C4-2B (cell line): ENCODE results near the gene CCDC92.
A peak's percentile ranks its signal among the peaks of the same experiment; 100 is the strongest.

Experiments used
- H3K27ac ChIP-seq: fragments of 450-650 bp; 2 replicates; pipeline ENCODE4 v1.5.1; 2017
- ZFX ChIP-seq: fragments of 450-650 bp; IDR thresholded peaks from 2 replicates; pipeline ENCODE4 v1.6.1; 2017
- TF ChIP-seq, protein P1 (sequence below): fragments of 450-650 bp; conservative IDR thresholded peaks from 2 replicates; pipeline ENCODE4 v1.5.1; 2017; ENCODE audit warnings: mild to moderate bottlenecking

Gene CCDC92, protein sequence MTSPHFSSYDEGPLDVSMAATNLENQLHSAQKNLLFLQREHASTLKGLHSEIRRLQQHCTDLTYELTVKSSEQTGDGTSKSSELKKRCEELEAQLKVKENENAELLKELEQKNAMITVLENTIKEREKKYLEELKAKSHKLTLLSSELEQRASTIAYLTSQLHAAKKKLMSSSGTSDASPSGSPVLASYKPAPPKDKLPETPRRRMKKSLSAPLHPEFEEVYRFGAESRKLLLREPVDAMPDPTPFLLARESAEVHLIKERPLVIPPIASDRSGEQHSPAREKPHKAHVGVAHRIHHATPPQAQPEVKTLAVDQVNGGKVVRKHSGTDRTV

DNA sequence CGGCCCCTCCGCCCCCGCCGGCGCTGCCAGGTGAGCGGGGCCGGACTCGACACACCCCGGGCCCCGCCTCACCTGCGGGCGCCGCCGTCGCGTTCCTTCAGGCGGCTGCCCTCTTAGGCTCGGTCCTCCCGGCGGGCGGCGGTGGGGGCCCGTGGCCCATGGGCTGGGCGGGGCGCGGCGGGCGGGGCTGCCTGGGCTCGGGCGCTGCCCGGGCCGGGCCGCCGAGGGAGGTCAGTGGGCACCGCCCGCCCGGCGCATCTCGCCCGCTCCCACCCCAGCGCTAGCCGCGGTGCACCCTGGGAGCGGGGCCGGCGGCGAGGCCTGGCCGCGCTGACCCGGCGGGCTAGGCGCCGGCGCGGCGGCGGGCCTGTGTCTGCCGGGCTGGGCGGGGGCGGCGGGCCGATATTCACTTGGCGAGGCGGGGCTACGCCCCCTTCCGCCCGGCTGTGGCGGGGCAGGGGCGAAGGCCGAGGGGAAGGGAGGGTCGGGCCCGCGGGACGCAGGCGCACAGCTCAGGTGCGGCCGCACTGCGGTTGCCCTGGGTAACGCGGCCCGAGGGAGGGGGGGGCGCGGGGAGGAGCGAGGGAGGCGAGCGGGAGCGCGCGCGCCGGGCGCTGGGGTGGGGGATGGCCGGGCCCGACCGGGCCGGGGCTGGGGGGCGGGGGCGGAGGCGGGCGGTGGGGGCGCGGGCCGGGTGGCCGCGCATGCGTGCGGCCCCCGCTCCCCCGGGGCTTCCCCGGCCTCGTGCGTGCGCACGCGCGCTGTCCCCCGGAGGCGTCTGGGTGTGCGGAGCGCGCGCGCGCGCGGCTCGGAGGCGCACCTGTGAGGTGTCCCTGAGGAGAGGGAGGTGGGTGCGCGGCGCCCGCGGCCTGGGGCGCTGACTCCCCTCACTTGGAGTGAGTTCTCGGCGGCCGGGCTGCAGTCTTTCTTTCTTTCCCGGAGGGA is at the start of gene CCDC92, which contains the start of gene ZNF664:
Gene CCDC92 (minus strand): TSS at position 375 of the 945 bp plus-strand sequence. CDS start 28,526 bp downstream, outside the sequence.
Gene ZNF664 (plus strand): TSS at position 759 of the 945 bp plus-strand sequence. CDS start 38,930 bp downstream, outside the sequence.
- TF ChIP-seq, protein P1, sequence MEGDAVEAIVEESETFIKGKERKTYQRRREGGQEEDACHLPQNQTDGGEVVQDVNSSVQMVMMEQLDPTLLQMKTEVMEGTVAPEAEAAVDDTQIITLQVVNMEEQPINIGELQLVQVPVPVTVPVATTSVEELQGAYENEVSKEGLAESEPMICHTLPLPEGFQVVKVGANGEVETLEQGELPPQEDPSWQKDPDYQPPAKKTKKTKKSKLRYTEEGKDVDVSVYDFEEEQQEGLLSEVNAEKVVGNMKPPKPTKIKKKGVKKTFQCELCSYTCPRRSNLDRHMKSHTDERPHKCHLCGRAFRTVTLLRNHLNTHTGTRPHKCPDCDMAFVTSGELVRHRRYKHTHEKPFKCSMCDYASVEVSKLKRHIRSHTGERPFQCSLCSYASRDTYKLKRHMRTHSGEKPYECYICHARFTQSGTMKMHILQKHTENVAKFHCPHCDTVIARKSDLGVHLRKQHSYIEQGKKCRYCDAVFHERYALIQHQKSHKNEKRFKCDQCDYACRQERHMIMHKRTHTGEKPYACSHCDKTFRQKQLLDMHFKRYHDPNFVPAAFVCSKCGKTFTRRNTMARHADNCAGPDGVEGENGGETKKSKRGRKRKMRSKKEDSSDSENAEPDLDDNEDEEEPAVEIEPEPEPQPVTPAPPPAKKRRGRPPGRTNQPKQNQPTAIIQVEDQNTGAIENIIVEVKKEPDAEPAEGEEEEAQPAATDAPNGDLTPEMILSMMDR: peak; percentile 31
- TF ChIP-seq ZFX: peak; percentile 21; the same call in 1 of the 2 replicates
- peak within 1 kb of the TSS; percentile 93 for H3K27ac ChIP-seq

- H3K27ac ChIP-seq: no peak overlapping the region
- TF ChIP-seq, protein P1: no peak
- no peak for TF ChIP-seq ZFX
These were observed 49.5 kb upstream of the CCDC92 start for GRCh38 chr12:124022161-124022560.

- TF ChIP-seq ZFX: no peak
- TF ChIP-seq, protein P1: no peak
- no peak overlapping the region for H3K27ac ChIP-seq
These were observed 48.4 kb upstream of the CCDC92 start for GRCh38 chr12:124021007-124021406.

- no peak overlapping the region for H3K27ac ChIP-seq
These were observed 47.9 kb upstream of the CCDC92 start for GRCh38 chr12:124020514-124020949.

DNA sequence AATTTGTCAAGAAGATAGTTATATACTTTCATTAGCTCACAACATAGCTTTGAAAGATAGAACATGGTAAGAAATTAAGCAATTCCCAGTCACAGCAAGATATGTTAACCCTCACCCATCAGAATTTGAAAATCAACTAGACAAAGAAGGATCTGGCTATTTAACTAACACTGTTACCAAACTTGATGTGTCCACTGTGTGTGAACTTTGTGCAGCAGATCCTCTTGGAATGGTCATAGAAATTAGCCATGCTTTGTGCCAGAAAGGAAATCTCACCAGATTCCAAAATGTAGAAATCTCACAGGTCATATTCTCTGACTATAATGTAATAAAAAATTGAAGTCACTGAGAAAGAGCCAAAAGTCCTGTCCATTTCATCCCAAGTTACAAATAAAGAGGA is 46.5 kb upstream of the CCDC92 start:
- no peak overlapping the region for H3K27ac ChIP-seq

More at GRCh38 chr12:124020514-124020949, 47.9 kb upstream of the CCDC92 start:
- TF ChIP-seq, protein P1: no peak
- no peak for TF ChIP-seq ZFX

DNA sequence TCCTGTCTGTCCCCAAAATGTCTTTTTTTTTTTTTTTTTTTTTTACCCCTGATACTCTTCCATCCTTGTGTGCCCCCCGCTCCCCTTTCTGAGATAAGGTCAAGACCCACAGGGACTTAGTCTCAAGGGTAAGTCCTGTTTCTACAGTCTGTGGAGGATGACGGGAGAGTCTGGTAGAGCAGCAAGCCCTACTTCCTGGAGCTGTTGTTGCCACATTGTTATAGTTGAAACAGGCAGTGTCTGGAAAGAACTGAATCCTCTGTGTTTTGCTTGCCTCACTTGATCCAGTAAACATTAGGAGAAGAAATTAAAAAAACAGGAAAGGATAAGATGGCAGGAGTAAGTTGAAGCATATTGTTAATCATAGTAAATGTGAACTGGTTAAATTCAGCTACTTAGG is 45.9 kb upstream of the CCDC92 start:
- TF ChIP-seq ZFX: no peak
- TF ChIP-seq, protein P1: no peak
- H3K27ac ChIP-seq: no peak overlapping the region

More for the DNA sequence above, 46.5 kb upstream of the CCDC92 start:
- TF ChIP-seq, protein P1: no peak
- no peak for TF ChIP-seq ZFX
